Keratinocyte (primary cell): ENCODE data around the gene WWC2. TPM values are rescaled to one million over a fixed set of nuclear protein-coding genes. Genes with fewer than 3 reads are reported as not detected.

Source experiments
- DNase-seq: peaks from one replicate; pipeline ENCODE4 v3.0.0-alpha.2; 2011; ENCODE audit warnings: low read depth, missing footprints, low spot score
- FAIRE-seq: peaks from 2 replicates; lab custom pipeline; 2011; peaks lifted over from hg19 to GRCh38; lab: Jason Lieb, UNC
- H2AFZ ChIP-seq: 2 replicates; pipeline ENCODE4 v1.6.0; 2012; ENCODE audit warnings: low read length, control low read depth, inconsistent platforms; ENCODE audit not compliant: control insufficient read depth
- H3K27ac ChIP-seq: 2 replicates; pipeline ENCODE4 v1.5.1; 2011; ENCODE audit warnings: low read length; ENCODE audit not compliant: control insufficient read depth, insufficient read depth
- H3K27me3 ChIP-seq: 3 replicates; pipeline ENCODE4 v1.6.0; 2011; ENCODE audit warnings: low read length; ENCODE audit not compliant: control insufficient read depth, insufficient read depth; ENCODE audit errors: extremely low read depth
- H3K36me3 ChIP-seq, 2 experiments: 2 replicates in 1 of 2; 3 replicates in 1 of 2; pipeline ENCODE4 v1.5.1; 2011; ENCODE audit warnings: low read length in 2 of 2, mild to moderate bottlenecking in 1 of 2; ENCODE audit not compliant: control insufficient read depth in 2 of 2, insufficient read depth in 2 of 2; ENCODE audit errors: extremely low read depth in 1 of 2
- H3K4me1 ChIP-seq: 3 replicates; pipeline ENCODE4 v1.5.1; 2011; ENCODE audit warnings: low read length; ENCODE audit not compliant: control insufficient read depth, insufficient read depth; ENCODE audit errors: extremely low read depth
- H3K4me2 ChIP-seq: 3 replicates; pipeline ENCODE4 v1.6.0; 2011; ENCODE audit warnings: low read depth, low read length; ENCODE audit not compliant: control insufficient read depth, insufficient read depth; ENCODE audit errors: extremely low read depth
- H3K4me3 ChIP-seq, 3 experiments: fragments of 200-600 bp in 1 of 3; sonication (generic) in 1 of 3; 2 replicates in 2 of 3; 3 replicates in 1 of 3; pipeline ENCODE4 v1.5.1; 2011 to 2016; ENCODE audit warnings: low read length in 3 of 3, mild to moderate bottlenecking in 3 of 3, control low read depth in 2 of 3, inconsistent platforms in 1 of 3, low read depth in 1 of 3, mixed read lengths in 1 of 3, mixed run types in 1 of 3, moderate library complexity in 1 of 3; ENCODE audit not compliant: control insufficient read depth in 2 of 3, insufficient read depth in 2 of 3; ENCODE audit errors: extremely low read depth in 1 of 3
- H3K79me2 ChIP-seq: 2 replicates; pipeline ENCODE4 v1.6.0; 2012; ENCODE audit warnings: low read length; ENCODE audit not compliant: control insufficient read depth, insufficient read depth
- H3K9ac ChIP-seq: 3 replicates; pipeline ENCODE4 v1.6.0; 2011; ENCODE audit warnings: low read length; ENCODE audit not compliant: control insufficient read depth, insufficient read depth; ENCODE audit errors: extremely low read depth
- H3K9me1 ChIP-seq: 3 replicates; pipeline ENCODE4 v1.6.0; 2011; ENCODE audit warnings: low read length; ENCODE audit not compliant: control insufficient read depth, insufficient read depth; ENCODE audit errors: extremely low read depth
- H3K9me3 ChIP-seq: 2 replicates; pipeline ENCODE4 v1.5.1; 2012; ENCODE audit warnings: low read depth, low read length; ENCODE audit not compliant: control insufficient read depth
- H4K20me1 ChIP-seq: 3 replicates; pipeline ENCODE4 v1.6.0; 2011; ENCODE audit warnings: low read length; ENCODE audit not compliant: control insufficient read depth, insufficient read depth; ENCODE audit errors: extremely low read depth
- EZH2 ChIP-seq: IDR thresholded peaks from one replicate; pipeline ENCODE4 v1.6.1; 2012; ENCODE audit warnings: inconsistent platforms, mild to moderate bottlenecking, low read length, moderate library complexity
- dilution Hi-C: fragments of 300-500 bp; cut with MboI; formaldehyde crosslinking; loops from one replicate; pipeline ENCODE4 v1.7.0; 2020; ENCODE audit warnings: low sequenced_read_pairs; ENCODE audit not compliant: extremely low pct_ligation_motif_present
- polyA plus RNA-seq, 5 experiments: library from polyadenylated mRNA; depleted of rRNA in 3 of 5; stranded (reverse) in 3 of 5; stranded (forward) in 1 of 5; unstranded in 1 of 5; fragments of >200 nt; gene quantifications; 1 replicate in 1 of 5; 2 replicates in 3 of 5; 3 replicates in 1 of 5; pipeline versions ENCODE4 v1.2.1 to v1.2.3, GENCODE V29; 2011 to 2012; ENCODE audit warnings: missing spikeins in 2 of 5, low read depth in 1 of 5, low replicate concordance in 1 of 5
- TF ChIP-seq, protein P1 (sequence below), 3 experiments: IDR thresholded peaks in 1 of 3; conservative IDR thresholded peaks in 1 of 3; optimal IDR thresholded peaks in 1 of 3; 2 replicates in 2 of 3; 3 replicates in 1 of 3; pipeline versions ENCODE3 to v1.5.1; 2011; ENCODE audit warnings: low read length in 3 of 3, mild to moderate bottlenecking in 3 of 3, moderate library complexity in 2 of 3, control low read depth in 1 of 3, inconsistent platforms in 1 of 3; ENCODE audit not compliant: insufficient read depth in 2 of 3; ENCODE audit errors: extremely low read depth in 1 of 3

The WWC2 gene
- polyA plus RNA-seq, 1 donor (not counting 4 experiments of a cell fraction or from before 2014, with no cell fraction given): 15.4 TPM

DNA sequence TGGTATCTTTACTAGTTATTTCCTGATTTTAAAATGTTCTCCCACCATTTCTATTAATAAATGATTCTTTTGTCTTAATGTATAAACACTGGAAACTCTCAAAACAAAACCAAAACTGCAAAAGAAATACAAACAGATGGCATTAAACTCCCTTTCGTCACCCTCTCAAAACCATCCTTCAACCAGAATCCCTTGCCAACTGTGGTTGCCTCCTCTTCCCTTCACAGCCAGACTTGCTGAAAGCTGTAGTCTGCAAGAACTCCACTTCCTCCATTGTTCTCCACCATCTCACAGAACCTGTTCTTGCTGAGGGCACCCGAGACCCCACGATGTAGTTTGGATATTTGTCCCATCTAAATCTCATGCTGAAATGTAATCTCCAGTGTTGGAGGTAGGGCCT, 96.5 kb downstream of the WWC2 start:
- no peak overlapping the region for H3K27ac ChIP-seq
- no peaks in the 10 kb centered on the region for H4K20me1 ChIP-seq
- H3K27me3 ChIP-seq: no peaks in the 10 kb centered on the region
- no peak overlapping the region for H2AFZ ChIP-seq
- H3K9me3 ChIP-seq: no peaks in the 10 kb centered on the region
- dilution Hi-C loops: no loop called here
- no peak overlapping the region for H3K9ac ChIP-seq
- H3K4me3 ChIP-seq: no peak overlapping the region
- no peak overlapping the region for H3K4me2 ChIP-seq
- peaks cover 2% of the 10 kb centered on the region for H3K4me1 ChIP-seq
- peaks cover 7% of the 10 kb centered on the region for H3K79me2 ChIP-seq
- peaks cover 4% of the 10 kb centered on the region for H3K9me1 ChIP-seq
- TF ChIP-seq, protein P1, sequence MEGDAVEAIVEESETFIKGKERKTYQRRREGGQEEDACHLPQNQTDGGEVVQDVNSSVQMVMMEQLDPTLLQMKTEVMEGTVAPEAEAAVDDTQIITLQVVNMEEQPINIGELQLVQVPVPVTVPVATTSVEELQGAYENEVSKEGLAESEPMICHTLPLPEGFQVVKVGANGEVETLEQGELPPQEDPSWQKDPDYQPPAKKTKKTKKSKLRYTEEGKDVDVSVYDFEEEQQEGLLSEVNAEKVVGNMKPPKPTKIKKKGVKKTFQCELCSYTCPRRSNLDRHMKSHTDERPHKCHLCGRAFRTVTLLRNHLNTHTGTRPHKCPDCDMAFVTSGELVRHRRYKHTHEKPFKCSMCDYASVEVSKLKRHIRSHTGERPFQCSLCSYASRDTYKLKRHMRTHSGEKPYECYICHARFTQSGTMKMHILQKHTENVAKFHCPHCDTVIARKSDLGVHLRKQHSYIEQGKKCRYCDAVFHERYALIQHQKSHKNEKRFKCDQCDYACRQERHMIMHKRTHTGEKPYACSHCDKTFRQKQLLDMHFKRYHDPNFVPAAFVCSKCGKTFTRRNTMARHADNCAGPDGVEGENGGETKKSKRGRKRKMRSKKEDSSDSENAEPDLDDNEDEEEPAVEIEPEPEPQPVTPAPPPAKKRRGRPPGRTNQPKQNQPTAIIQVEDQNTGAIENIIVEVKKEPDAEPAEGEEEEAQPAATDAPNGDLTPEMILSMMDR (optimal IDR thresholded peaks at IDR 0.05 in 1 of 3, IDR thresholded peaks at IDR 0.05 in 1 of 3, conservative IDR thresholded peaks at IDR 0.05 in 1 of 3; ENCODE audit: extremely low read depth in 1 of 3, insufficient read depth in 2 of 3, low read length in 3 of 3): no peak
- TF ChIP-seq EZH2: no peak
- H3K36me3 ChIP-seq: peaks cover 0 to 7% of the 10 kb centered on the region in 2 experiments
- no peak for FAIRE-seq
- no peak for DNase-seq

DNA sequence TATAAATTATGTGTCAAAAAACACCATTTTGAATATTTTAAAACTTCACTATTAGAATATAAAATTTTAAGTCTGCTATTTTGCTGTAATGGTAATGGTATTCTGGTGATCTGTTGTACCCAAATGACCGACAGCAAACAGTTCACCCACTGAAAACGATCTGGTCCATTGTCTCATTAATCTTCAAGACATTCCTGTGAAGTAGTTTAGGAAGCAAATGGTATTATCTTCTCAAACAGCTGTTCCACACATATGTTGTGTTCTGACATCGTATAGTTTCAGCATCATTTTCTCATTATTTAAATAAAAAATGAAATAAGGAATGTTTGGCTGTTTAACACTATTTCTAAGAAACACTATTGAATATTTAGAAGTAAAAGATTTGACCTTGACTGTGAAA, 98.1 kb downstream of the WWC2 start:
- Histone ChIP-seq H2AFZ (no peak overlapping the region), H3K79me2 (peaks cover 5% of the 10 kb centered on the region), H3K4me2 (no peak overlapping the region), H4K20me1 (no peaks in the 10 kb centered on the region), H3K4me3 (no peak overlapping the region), H3K36me3 (peaks cover 0 to 7% of the 10 kb centered on the region in 2 experiments), H3K4me1 (peaks cover 15% of the 10 kb centered on the region), H3K9me3 (no peaks in the 10 kb centered on the region), H3K9me1 (peaks cover 4% of the 10 kb centered on the region), H3K27me3 (no peaks in the 10 kb centered on the region), H3K27ac (no peak overlapping the region), H3K9ac (no peak overlapping the region)
- dilution Hi-C loops: no loop called here
- FAIRE-seq (no peak), DNase-seq (no peak)
- TF ChIP-seq, protein P1 (optimal IDR thresholded peaks at IDR 0.05 in 1 of 3, IDR thresholded peaks at IDR 0.05 in 1 of 3, conservative IDR thresholded peaks at IDR 0.05 in 1 of 3; ENCODE audit: extremely low read depth in 1 of 3, insufficient read depth in 2 of 3, low read length in 3 of 3): no peak
- no peak for TF ChIP-seq EZH2
